Chondrocyte (in vitro differentiated cells): ENCODE measurements around the gene TTYH3. TPM values are rescaled to one million over a fixed set of nuclear protein-coding genes. Genes with fewer than 3 reads are reported as not detected.

ENCODE experiments used
- DNase-seq: peaks from one replicate; pipeline ENCODE4 v3.0.0; 2021; ENCODE audit warnings: mixed read lengths, low spot score
- H3K27ac Mint-ChIP-seq: one replicate; pipeline ENCODE4 v1.8.0; 2021; ENCODE audit warnings: mild to moderate bottlenecking, moderate library complexity, mixed read lengths; ENCODE audit not compliant: unreplicated experiment
- H3K27me3 Mint-ChIP-seq: 2 replicates; pipeline ENCODE4 v1.8.0; 2021; ENCODE audit warnings: low read depth, mixed read lengths
- H3K36me3 Mint-ChIP-seq: 2 replicates; pipeline ENCODE4 v1.8.0; 2021; ENCODE audit warnings: low read depth, mixed read lengths
- H3K4me1 Mint-ChIP-seq: 2 replicates; pipeline ENCODE4 v1.8.0; 2021; ENCODE audit warnings: low read depth, mild to moderate bottlenecking, mixed read lengths
- H3K4me3 Mint-ChIP-seq: one replicate; pipeline ENCODE4 v1.8.0; 2021; ENCODE audit warnings: mild to moderate bottlenecking, moderate library complexity, mixed read lengths; ENCODE audit not compliant: unreplicated experiment
- H3K9me3 Mint-ChIP-seq: 2 replicates; pipeline ENCODE4 v1.8.0; 2021; ENCODE audit warnings: low read depth, mixed read lengths
- CTCF ChIP-seq: fragments of 200-600 bp; sonication (generic); IDR thresholded peaks from 2 replicates; pipeline ENCODE4 v1.5.0; 2021; ENCODE audit warnings: antibody characterized with exemption, mild to moderate bottlenecking, moderate library complexity
- total RNA-seq: library from RNA; stranded (reverse); gene quantifications from 3 replicates; pipeline ENCODE4 v1.2.1, GENCODE V29; 2021

Gene TTYH3
- total RNA-seq, 1 donor from 2014 or later, result 196 TPM

- H3K27me3 Mint-ChIP-seq, result no peaks in the 10 kb centered on the region
- no peaks in the 10 kb centered on the region for H3K36me3 Mint-ChIP-seq
- peak overlapping the region; percentile 36 for H3K27ac Mint-ChIP-seq
- no peak overlapping the region for H3K4me3 Mint-ChIP-seq
- TF ChIP-seq CTCF, result no peak
- H3K9me3 Mint-ChIP-seq, result no peaks in the 10 kb centered on the region
- H3K4me1 Mint-ChIP-seq, result peaks cover 86% of the 10 kb centered on the region
- no peak for DNase-seq
Measured at GRCh38 chr7:2639695-2640481, 8.1 kb downstream of the TTYH3 start.

GRCh38 chr7:2640482-2640830, 8.7 kb downstream of the TTYH3 start:
- TF ChIP-seq CTCF, result no peak
- Mint-ChIP-seq H3K4me3 (no peak overlapping the region), H3K36me3 (no peaks in the 10 kb centered on the region), H3K27me3 (no peaks in the 10 kb centered on the region), H3K4me1 (peaks cover 86% of the 10 kb centered on the region), H3K9me3 (no peaks in the 10 kb centered on the region), H3K27ac (peak overlapping the region; percentile 92)
- DNase-seq, result no peak

GRCh38 chr7:2640846-2641316, 9.1 kb downstream of the TTYH3 start:
- peak overlapping the region; percentile 92 for H3K27ac Mint-ChIP-seq
- H3K4me3 Mint-ChIP-seq, result peak overlapping the region; percentile 36
- H3K9me3 Mint-ChIP-seq, result no peaks in the 10 kb centered on the region

GRCh38 chr7:2641406-2642393, 9.9 kb downstream of the TTYH3 start:
- DNase-seq, result no peak
- H3K27me3 Mint-ChIP-seq, result no peaks in the 10 kb centered on the region
- H3K27ac Mint-ChIP-seq, result peak overlapping the region; percentile 92
- no peaks in the 10 kb centered on the region for H3K36me3 Mint-ChIP-seq
- H3K9me3 Mint-ChIP-seq, result no peaks in the 10 kb centered on the region
- peaks cover 77% of the 10 kb centered on the region for H3K4me1 Mint-ChIP-seq
- peak overlapping the region; percentile 36 for H3K4me3 Mint-ChIP-seq
- TF ChIP-seq CTCF, result peak; percentile 11

More at GRCh38 chr7:2640846-2641316, 9.1 kb downstream of the TTYH3 start:
- Mint-ChIP-seq H3K36me3 (no peaks in the 10 kb centered on the region), H3K27me3 (no peaks in the 10 kb centered on the region), H3K4me1 (peaks cover 85% of the 10 kb centered on the region)
- DNase-seq, result no peak
- TF ChIP-seq CTCF, result no peak
